ENCODE data around the gene DIAPH3.
"Not testable (repeated sequence)": the region's sequence is repeated elsewhere in the genome, so short reads cannot be mapped to it uniquely, and the experiment has no call there.

The DIAPH3 gene

GRCh38 chr13:60163478-60164233 is at the start of gene DIAPH3:
Gene DIAPH3, minus strand, starts transcription at chr13:60163928. Its CDS starts 162 bp downstream, at chr13:60163766.
- peak; percentile 99 for DNase-seq

DNA sequence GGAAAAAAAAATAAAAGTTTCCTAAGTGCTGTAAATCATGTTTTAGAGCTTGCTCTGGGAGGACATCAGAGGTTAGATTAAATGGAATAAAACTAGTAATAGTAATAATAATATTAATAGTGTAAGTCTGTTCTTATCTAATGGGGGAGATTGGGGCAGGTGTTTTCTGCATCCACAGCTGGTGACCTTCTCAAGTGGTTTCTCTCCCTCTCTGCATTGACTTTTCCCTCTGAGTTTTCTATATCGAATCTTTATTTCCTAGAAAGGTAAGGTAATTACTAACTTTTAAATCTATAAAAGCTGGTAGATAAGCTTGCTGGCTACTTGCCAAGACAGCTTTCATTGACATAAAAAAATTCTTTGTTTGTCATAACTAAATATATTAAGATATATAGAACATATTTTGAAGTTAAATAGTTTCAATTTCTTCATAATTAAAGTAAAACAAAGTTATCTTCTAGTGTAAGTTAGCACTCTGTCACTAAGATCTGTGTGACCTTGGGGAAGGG is 49.6 kb upstream of the DIAPH3 start:
- no peak for DNase-seq

DNA sequence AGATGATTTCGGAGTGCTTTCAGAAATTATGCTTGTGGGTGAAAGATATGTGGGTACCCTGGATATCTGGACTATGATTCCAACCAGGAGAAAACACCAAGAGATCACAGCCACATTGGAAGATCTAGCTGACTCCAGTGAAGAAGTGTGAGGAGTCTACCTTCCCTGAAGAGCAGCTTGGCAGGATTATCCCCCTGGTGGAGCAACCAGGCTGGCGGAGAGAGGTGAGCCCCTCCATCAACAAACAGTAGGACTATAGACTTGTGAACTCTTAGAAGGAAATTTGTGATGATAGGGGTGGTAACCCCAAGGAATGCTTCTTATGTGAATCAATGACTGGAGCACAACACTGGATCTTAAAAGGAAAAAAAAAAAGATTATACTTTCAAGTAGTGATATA is 47.8 kb upstream of the DIAPH3 start:
- DNase-seq: no peak

DNA sequence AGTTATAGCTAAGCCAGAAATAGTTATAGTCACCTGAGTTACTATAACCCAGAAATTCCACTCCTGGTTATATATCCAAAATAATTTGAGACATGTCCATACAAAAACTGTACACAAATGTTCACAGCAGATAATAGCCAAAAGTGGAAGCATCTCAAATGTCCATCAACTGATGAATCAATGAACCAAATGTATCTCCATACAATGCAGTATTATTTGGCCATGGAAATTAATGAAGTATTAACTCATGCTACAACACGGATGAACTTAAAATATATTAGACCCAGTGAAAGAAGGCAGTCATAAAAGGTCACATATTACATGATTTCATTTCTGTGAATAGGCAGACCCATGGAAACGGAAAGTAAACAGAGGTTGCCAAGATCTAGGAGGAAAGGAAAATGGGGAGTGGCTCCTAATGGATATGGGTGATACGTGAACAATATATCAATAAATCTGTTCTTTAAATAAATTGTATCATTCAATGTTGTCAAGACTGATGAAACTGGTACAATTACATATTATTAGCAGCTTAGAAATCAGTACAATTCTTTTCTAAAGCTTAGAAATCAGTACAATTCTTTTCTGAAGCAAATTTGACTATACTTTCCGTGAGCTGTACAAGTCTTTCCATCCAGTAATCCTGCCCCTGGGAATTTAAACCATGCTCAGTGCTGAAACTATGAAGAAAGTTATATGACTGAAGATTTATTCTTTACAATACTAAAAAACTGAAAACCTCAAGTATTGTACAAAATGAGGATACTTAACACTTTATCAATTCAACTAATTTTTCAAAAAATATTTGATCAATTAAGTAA is 47.0 kb upstream of the DIAPH3 start:
- DNase-seq: no peak

DNA sequence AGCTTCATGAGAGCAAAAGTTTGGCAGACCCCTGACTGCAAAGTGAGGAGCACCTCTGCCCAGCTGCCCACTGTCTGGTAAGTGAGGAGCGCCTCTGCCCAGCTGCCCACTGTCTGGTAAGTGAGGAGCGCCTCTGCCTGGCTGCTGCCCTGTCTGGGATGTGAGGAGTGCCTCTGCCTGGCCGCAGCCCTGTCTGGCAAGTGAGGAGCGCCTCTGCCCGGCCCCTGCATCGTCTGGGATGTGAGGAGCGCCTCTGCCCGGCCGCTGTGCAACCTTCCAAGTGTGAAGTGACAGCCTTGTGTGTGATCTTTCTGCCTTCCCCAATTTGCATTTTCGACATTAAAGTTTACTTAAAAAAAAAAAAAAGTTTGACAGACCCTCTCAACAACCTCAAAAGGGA is 41.8 kb upstream of the DIAPH3 start:
- DNase-seq: not testable (repeated sequence)

GRCh38 chr13:60201286-60201685 is 37.6 kb upstream of the DIAPH3 start:
- no peak for DNase-seq

DNA sequence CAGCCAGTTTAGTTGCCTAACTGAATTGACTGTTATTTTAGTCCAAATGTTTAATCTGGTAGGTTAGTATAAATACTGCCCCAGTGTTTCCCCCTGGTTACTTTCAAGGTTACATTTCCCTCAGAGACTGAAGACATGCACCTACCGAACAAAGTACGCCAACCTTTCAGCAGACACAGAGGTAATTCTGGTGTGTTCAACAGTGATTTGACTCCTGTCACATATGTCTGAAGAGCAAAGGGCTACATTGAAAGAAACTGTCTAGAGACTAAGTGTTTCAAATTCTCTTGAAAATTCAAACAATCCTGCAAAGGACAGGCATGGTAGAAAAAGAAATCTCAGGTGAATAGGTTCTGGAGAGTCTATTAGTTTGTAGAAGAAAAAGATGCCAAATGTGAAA is 32.2 kb upstream of the DIAPH3 start:
- DNase-seq: not testable (repeated sequence)

DNA sequence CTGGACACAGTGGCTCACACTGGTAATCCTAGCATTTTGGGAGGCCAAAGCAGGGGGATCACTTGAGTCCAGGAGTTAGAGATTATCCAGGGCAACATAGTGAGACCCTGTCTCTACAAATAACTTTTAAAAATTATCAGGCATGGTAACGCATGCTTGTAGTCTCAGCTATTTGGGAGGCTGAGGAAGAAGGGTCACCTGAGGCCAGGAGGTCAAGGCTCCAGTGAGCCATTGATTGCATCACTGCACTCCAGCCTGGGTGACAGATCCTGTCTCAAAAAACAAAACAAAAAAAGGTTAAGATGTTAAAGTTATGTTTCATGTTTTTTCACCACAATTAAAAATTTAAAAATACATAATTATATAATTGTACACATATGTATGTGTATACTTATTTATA is 19.2 kb upstream of the DIAPH3 start:
- no peak for DNase-seq

DNA sequence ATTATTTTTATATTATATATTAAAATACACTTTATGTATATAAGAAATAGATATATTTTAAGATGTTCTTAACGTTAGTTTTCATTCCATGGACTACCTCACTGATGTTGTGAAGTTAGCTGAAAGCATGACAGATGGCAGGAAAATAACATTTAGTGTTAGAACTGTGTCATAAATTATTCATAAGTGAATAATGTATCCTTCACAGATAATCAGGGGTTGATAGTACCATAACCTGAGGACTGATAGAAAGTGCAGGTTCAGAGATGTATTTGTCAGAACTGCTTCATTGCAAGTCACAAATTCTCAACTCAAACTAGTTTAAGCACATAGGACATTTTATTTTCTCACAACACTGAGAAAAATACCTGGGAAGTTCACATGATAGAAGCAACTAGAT is 14.6 kb upstream of the DIAPH3 start:
- DNase-seq: no peak

GRCh38 chr13:60175571-60175970 is 11.8 kb upstream of the DIAPH3 start:
- no peak for DNase-seq

DNA sequence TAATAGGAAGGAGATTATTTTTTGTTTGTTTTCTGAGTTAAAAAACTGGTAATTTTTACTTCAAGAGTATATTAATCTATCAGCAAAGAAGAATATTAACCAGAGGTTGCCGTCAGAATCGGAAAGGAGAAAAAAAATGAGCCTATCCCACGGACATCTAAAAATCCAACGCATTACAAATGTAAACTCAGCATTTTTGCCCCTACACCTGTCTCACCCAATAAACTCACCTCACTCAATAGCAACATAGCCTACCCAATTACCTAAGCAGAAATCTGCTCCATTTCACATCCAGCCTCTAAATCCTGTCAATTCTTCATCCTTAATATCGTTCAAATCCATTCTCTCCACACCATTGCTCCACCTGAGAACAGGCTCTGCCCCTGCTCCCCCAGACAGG is 10.4 kb upstream of the DIAPH3 start:
- DNase-seq: no peak

DNA sequence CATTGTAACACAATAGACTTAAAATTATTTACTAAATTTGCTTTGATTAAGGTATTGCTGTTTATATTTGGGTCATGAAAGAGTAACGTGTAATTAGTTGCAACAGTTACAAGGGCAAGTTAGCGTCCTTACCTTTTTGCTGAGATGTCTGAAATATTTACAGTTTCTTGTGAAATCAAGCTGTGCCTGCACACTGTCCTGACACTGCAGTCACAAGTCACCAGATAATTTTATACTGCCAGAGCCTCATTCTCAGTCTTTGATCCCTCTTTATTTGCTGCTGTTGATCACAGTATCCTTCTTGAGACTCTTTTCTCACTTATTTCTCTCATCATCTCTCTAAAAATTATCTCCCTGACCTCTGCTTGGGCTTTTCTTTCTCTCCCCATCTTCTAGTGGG is 8.4 kb upstream of the DIAPH3 start:
- no peak for DNase-seq

DNA sequence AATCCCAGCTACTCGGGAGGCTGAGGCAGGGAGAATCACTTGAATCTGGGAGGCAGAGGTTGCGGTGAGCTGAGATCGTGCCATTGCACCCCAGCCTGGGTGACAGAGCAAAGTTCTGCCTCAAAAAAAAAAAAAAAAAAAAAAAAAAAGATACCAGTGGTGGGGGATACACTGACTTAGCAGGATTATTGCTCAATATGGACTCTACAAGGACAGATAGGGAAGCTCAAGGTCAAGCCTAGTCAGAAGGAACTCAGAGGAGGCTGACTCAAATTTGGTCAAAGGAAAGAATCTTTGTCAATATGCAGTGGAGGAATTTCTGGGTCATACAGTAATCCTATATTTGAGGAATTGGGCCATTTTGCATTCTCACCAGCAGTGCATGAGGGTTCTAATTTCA is 6.7 kb upstream of the DIAPH3 start:
- no peak for DNase-seq

- no peak for DNase-seq
Observed at GRCh38 chr13:60169239-60170031, 5.7 kb upstream of the DIAPH3 start.

GRCh38 chr13:60167121-60167520 is 3.4 kb upstream of the DIAPH3 start:
- peak; percentile 73 for DNase-seq

GRCh38 chr13:60165391-60166099 is 1.8 kb upstream of the DIAPH3 start:
- no peak for DNase-seq

DNA sequence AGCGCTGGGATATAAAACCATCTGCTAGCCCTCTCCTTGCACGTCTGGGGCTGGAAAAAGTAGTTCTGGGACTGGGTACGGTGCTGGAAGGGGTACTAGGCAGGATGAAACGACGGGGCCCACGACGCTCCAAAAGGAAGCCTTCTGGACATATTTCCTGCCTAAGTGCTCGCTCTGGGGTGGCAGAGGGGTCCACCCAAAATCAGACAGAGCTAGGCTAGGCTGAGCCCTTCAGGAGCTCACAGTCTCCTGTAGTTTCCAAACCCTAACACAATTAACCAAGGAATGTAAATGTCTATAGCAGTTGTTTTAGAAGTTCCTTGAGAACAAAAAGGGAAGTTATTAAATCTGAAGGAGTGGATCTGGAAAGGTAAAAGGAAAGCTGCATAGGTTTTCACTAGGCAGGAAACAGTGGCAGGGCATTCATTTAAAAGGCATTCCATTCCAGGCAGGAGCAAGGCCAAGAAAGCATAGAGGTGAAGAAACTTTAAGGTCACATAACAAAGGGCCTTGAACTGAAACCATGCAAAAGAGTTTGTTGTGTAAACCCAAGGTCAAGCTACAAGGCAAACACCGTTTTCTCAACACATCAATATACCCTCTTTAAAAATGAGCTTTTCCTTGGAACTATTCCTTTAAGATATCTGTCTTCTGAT is 634 bp upstream of the DIAPH3 start:
- no peak for DNase-seq

DNA sequence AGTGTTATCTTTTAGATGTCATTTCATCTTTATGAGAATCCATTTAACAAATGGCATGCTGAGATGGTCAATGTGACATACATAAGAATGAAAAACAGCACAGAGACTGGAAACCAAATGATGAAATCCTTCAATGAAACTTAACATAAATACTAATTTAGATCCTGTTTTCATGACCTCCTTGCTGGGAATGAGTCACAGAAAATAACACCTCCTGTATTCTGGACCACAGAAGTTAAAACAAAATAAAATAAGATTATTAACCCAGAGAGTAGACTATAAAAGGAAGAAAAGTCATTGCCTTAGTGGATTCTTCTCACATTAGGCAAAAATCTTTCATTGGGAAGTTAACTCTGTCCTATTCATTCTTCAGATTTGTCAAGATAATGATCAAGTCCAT is 1.6 kb downstream of the DIAPH3 start:
- DNase-seq: no peak

DNA sequence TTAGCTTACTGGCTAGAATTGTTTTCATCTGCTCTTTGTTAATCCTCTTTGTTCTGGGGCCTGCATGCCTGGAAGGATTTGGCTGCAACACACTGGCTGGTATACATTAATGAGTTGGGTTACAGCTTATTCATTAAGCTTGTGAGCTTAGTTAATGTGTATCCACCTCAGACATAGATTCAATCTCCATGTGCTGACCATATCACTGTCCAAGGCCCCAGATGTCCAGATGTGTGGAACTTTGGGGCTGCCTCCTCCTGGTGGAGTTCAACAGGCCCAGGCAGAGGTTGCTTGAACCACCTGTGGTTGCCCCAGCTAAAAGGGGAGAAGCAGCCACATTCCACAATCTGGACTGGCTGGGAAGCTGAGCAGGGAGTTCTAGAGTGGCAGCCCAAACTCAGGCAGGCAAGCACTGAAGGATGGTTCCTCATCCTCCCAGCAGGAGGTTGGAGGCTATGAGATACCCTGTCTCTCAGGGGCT is 5.4 kb downstream of the DIAPH3 start:
- DNase-seq: no peak

DNA sequence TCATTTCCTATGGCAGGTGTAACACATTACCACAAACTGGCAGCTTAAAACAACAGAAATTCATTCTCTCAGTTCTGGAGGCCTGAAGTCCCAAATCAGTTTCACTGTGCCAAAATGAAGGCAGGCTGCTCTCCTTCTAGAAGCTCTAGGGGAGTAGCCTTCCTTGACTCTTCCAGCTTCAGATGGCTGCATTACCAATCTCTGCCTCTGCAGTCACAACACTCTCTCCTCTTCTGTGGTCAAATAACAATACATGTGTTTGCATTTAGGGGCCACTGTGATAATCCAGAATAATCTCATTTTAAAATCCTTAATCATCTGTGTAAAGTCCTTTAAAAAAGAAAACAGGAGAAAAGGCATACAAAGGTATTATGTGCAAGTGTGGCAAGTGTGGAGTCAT is 7.8 kb downstream of the DIAPH3 start:
- no peak for DNase-seq

- no peak for DNase-seq
Observed at GRCh38 chr13:60152904-60153303, 10.8 kb downstream of the DIAPH3 start.

GRCh38 chr13:60152114-60152513 is 11.6 kb downstream of the DIAPH3 start:
- no peak for DNase-seq
